HS-27A (cell line): ENCODE data around the gene PRPS1.
A peak's percentile ranks its signal among the peaks of the same experiment; 100 is the strongest.
"Not testable (repeated sequence)": the region's sequence is repeated elsewhere in the genome, so short reads cannot be mapped to it uniquely, and the experiment has no call there.

Experiments used
- DNase-seq: peaks from one replicate; pipeline ENCODE4 v3.0.0-alpha.2; 2012; ENCODE audit warnings: low read depth, missing footprints

PRPS1 gene

DNA sequence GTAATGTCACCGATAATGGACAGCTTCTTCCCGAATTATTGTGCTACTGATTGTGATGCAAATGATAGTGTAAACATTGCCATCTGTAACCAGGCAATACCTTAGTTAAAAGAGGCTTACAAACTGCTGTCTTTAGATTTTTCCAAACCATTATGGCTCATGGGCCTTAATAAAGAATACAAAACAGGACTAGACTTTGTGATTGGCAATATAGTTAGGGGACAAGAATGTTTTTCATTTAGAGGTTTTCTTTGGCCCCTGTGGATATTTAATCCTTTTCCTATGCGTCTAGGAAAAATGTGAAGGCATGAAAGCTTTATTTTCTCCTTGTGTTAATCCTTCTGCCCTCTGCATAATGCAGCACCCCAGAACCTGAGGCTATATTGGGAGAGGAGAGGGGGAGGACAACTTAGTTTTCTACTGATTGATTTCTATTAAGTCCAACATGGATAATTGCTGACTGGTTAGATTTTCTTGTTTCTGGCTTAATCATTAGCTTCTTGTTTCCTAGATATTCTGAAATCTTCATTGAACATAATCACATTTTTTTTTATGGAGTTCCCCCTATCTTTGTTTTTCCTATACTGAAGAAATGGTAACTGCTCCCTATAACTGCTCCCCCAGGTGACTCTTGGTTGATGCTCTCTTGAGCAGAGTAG lies 1.9 kb downstream of the PRPS1 start:
- no peak for DNase-seq

- no peak for DNase-seq
These were observed 4.0 kb downstream of the PRPS1 start for GRCh38 chrX:107632346-107632745.

DNA sequence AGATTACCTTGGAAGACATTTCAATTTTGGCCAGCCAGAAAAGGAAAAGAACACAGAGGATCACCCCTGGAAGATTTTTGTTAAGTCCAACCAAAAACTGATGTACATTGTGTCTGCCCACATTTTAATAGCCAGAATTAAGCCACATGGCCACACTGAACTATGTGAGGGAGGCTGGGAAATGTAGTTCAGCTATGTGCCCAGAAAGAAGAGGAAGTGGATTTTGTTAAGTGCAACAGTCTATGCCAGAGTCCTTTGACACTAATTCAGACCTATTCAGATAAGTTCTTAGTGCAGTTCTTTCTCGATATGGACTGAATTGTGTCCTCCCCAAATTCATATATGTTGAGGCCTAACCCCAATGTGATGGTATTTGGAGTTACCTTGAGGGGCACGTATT lies 18.4 kb downstream of the PRPS1 start:
- DNase-seq = no peak

DNA sequence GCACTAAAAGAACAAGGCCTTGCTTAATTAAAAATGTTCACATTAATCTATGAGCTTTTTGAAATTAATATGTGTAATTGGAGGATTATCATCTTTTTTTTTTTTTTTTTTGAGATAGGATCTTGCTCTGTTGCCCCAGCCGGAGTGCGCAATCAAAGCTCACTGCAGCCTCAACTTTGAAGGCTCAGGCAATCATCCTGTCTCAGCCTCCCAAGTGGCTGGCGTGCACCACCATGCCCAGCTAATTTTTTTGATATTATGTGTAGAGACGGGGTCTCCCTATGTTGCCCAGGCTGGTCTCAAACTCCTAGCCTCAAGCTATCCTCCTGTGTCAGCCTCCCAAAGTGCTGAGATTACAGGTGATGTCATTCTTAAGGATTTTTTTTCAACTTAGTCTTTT lies 20.0 kb downstream of the PRPS1 start:
- DNase-seq = no peak

- DNase-seq = no peak
These were observed 26.2 kb downstream of the PRPS1 start for GRCh38 chrX:107654566-107654871.

DNA sequence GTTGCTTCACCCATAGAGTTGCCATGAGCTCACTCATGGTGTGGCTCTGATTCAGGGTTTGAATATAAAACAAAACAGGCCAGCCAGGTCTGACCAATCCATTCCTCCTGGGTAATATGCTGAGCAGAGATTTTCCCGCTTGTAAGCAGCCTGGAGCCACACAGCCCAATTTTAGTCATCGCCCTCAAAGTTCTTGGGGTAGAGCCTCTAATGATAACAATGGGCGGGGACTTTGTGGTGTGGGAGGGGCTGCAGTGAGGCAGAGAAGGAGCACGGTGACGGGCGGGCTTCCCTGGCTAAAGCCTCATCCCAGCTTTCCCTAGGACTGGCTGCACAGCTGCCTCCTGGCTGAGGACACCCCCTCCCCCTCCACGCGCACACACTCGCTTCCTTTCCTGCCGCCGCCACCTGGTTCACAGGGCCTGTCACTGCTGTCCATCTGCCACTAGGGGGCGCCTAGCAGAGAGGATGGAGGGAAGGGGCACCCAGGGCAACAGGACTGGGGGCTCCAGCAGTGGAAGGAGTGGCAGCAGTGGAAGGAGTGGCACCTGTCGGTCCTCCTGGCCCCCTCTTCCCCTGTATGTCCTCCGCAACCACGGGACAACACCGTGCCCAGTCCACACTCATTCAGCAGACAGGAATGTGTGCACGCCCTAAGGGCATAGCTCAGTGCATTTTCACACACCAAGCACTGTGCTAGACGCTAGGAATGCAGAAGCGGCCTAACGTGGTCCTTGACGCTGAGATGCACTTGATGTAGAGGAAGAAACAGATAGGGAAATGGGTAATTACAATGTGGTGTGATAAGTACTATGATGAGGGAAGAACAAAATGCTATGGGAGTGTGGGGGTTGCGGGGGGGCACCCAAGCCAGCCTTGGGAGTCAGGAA lies 26.8 kb downstream of the PRPS1 start:
- peak; percentile 77 for DNase-seq

GRCh38 chrX:107656978-107657377 lies 28.7 kb downstream of the PRPS1 start:
- DNase-seq = no peak

DNA sequence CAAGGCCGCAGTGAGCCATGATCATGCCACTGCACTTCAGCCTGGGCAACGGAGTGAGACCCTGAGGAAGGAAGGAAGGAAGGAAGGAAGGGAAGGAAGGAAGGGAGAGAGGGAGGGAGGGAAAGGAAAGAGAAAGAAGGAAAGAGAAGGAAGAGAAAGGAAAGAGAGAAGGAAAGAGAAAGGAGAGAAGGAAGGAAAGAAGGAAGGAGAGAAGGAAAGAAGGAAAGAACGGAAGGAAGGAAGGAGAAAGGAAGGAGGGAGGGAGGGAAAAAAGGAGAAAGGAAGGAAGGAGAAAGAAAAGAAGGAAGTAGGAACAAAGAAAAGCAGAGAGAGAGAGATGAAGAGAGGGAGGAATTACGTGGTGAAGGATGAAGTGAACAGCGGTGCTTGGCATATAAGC lies 30.4 kb downstream of the PRPS1 start:
- no peak for DNase-seq

DNA sequence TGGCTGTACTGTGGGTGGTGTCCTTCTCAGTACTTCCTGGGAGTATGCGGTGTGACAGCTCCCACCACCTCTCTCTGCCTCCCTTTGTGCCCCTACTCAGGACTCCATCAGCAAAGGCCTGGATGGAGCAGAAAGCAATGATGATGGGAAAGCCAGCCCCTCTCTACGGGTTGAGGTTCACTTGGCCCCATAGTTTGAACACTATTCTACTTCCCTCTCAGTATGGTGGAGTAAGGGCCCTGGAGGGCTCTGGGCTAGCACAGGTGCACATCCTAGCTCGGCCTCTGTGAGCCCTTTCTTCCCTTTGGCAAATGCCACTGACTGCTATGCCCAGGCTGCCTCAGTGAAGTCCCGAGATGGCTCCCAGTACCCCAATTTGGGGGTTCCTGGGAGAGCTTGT lies 31.0 kb downstream of the PRPS1 start:
- no peak for DNase-seq

DNA sequence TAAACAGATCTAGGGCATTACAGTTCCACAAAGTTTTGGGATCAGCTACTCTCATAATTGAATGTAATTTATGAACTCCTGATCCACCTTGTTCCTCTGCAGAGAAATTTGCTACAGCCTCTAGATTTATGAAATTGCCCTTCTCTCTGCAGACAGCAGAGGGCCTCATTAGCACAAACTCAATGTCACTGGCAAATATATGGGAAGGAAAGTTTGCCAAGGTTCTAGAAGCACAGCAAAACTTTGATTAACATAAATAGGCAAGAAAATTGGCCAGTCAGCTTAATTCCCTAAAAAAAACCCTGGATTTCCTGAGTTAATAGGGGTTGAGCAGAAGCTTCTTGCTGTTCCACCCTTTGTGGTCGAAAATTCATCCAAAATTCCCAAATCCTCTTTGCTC lies 31.5 kb downstream of the PRPS1 start:
- no peak for DNase-seq

- DNase-seq = no peak
These were observed 33.8 kb downstream of the PRPS1 start for GRCh38 chrX:107662145-107662544.

- DNase-seq = no peak
These were observed 34.5 kb downstream of the PRPS1 start for GRCh38 chrX:107662824-107663223.

GRCh38 chrX:107666931-107667330 lies 38.6 kb downstream of the PRPS1 start:
- DNase-seq = no peak

- no peak for DNase-seq
These were observed 39.1 kb downstream of the PRPS1 start for GRCh38 chrX:107667426-107667825.

DNA sequence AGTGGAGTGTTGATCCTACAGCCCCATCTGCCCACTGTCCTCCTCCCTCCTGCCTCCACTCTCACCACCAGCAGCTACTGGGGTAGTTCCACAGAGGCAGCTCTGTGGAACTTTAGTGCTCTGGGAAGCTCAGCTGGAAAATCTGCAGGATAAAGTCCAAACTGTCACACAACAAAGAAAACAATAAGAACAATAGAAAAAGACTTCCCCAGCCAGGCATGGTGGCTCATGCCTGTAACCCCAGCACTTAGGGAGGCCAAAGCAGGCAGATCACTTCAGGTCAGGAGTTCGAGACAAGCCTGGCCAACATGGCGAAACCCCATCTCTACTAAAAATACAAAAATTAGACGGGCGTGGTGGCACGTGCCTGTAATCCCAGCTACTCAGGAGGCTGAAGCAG lies 40.4 kb downstream of the PRPS1 start:
- not testable (repeated sequence) for DNase-seq

DNA sequence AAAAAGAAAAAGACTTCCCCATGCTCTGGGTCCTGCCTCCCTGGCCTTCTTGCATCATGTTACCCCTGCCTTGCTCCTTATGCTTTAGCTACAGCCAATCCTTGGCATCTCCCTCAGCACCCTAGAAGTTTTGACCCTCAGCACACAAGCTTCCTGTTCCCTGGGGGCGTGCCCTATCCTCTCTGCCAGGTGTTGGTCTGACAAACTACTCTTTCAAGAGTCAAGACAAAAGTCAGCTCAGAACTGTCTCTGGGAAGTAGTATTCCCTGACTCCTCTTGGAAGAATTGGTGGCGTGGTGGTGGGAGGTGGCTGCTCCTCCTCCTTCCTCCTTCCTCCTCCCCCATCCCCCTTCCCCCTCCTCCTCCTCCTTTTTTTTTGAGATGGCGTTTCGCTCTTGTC lies 41.0 kb downstream of the PRPS1 start:
- no peak for DNase-seq

GRCh38 chrX:107669885-107670628 lies 41.7 kb downstream of the PRPS1 start:
- no peak for DNase-seq

GRCh38 chrX:107671256-107671655 lies 42.9 kb downstream of the PRPS1 start:
- not testable (repeated sequence) for DNase-seq

DNA sequence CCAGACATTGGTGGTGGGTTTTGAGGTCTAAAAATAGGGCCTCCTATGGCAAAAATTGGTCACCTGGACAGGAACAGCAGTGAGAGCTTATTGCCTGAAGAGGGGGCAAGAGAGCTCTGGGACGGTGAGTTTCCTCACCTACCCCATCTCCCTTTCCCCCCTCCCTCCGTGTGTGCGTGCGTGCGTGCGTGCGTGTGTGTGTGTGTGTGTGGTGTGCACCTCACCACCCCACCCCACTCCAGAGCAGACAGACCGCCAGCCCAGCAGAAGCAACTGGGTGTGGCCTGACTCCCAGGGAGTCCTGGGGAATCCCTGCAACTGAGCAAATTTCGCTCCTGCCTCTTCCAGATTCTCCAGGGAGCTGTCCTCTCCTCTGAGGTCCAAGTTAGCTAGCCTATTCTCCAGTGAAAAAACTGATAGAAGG lies 44.7 kb downstream of the PRPS1 start:
- DNase-seq = no peak

DNA sequence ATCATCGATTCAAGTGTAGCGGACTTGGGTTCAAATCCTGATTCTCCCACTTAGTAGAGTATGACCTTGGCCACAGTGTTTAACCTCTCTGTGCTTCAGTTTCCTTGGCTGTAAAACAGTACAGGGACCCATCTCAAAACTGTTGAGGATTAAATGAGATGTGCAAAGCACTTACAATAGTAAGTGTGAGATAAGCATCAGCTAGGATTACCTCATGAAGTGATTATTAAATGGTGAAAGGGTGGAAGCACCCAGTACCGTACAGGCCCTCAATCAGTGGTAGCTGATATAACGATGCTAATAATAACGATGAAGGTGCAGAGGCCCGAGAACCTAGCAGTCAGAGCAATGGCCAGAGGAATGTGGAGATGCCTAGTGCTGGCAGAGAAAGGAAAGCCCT lies 45.1 kb downstream of the PRPS1 start:
- no peak for DNase-seq

DNA sequence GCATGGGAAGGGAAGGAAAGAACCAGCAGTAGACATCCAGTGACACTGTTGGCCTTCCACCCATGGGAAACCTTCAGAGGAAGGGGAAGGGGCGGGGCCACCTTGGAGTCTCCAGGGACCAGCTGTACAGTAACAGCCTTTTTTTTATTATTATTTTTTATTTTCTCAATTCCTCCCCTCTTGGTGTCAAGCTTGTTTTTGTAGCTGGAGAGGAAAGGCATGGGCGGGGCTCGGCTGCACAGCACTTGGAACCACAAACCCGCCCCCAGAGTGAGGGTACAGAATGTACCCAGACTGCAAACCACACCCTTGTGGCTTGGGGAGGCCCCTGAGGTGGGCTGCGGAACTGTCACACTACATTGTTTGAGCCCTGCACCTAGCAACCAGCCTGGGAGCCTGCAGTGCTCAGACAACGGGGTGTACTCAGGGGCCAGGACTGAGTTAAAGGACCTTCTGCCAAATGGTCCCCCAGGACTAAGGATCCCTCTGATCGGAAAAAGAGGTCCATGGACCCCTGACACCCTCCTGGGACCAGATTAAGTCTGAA lies 45.7 kb downstream of the PRPS1 start:
- DNase-seq = no peak

DNA sequence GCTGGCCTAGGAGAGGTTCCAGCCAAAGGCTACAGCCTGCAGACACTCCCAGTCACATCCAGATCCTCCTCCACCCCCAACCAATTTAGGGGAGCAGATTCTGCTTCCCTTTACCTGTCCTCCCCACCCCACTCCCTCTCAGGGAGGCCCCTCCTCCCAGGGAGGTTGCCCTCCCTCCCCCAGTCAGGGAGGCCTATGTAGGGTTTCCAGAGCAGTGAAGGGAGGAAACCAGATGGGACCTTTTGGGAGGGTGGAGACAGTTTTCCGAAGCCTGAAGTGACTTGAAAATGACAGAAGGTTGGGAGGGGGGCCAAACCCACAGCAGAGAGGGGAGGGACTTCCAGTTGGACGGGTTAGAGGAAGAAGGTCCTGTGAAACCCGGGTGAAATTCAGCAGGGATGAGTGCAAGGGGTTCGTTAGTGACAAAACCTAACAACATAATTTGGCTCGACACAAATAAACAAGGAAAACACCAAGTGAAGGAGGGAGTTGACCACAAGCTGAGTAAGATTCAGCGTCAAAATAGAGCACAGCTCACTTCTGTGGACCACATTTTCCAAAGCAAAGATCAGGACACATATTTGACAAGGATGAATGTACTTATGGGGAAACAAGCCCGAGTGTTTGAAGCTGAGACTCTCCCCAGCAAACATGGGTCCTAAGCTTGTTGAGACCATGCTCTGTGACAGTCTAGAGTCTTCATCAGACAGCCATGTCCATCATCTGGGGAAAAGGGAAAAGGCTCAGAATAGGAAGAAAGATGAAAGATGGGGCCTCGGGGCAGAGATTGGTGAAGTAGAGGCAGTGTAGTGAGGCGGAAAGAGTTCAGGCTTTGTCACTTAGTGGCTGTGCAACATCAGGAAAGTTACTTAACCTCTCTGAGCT lies 46.4 kb downstream of the PRPS1 start:
- no peak for DNase-seq
